BE2C (cell line): ENCODE results near the gene CDH10.

ENCODE experiments used
- DNase-seq: peaks from one replicate; pipeline ENCODE4 v3.0.0-alpha.2; 2020
- H3K27me3 ChIP-seq: fragments of 250-450 bp; sonication (Bioruptor Pico); 2 replicates; pipeline ENCODE4 v1.5.1; 2020; ENCODE audit warnings: mild to moderate bottlenecking
- H3K36me3 ChIP-seq: fragments of 250-450 bp; sonication (Bioruptor Pico); 2 replicates; pipeline ENCODE4 v1.5.1; 2020; ENCODE audit warnings: mild to moderate bottlenecking
- H3K4me1 ChIP-seq: fragments of 250-450 bp; sonication (Bioruptor Pico); 2 replicates; pipeline ENCODE4 v1.5.1; 2020
- H3K4me3 ChIP-seq: 2 replicates; pipeline ENCODE4 v1.5.1; 2011; ENCODE audit warnings: low read depth, low read length
- H3K9me3 ChIP-seq: fragments of 250-450 bp; sonication (Bioruptor Pico); 2 replicates; pipeline ENCODE4 v1.5.1; 2020
- TF ChIP-seq, protein P1 (sequence below): IDR thresholded peaks from 2 replicates; pipeline ENCODE4 v1.5.1; 2012; ENCODE audit warnings: mild to moderate bottlenecking, low read depth, low read length

The CDH10 gene

DNA sequence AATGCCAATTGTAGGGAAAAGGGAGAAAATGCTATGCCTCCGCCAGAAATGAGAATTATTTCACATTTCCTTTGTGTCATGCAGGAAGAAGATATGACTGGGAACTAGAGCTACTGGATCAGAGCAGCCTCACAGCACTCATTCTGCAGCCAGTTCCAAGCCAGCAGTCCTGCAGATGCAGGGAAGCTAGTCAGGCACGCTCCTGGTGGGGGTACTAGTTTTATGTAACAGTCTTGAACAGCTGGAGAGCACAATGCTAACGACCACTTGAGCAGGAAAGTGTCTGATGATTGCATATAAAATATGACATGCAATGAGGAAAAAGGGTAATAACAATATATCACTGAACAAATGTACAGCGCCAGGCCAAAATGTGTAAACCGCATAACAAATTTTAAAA, 21.7 kb downstream of the CDH10 start:
- peak; percentile 23 for DNase-seq
- Histone ChIP-seq H3K27me3 (no peaks in the 10 kb centered on the region), H3K4me1 (peaks cover 34% of the 10 kb centered on the region), H3K9me3 (no peaks in the 10 kb centered on the region), H3K36me3 (no peaks in the 10 kb centered on the region), H3K4me3 (no peak overlapping the region)
- TF ChIP-seq, protein P1, sequence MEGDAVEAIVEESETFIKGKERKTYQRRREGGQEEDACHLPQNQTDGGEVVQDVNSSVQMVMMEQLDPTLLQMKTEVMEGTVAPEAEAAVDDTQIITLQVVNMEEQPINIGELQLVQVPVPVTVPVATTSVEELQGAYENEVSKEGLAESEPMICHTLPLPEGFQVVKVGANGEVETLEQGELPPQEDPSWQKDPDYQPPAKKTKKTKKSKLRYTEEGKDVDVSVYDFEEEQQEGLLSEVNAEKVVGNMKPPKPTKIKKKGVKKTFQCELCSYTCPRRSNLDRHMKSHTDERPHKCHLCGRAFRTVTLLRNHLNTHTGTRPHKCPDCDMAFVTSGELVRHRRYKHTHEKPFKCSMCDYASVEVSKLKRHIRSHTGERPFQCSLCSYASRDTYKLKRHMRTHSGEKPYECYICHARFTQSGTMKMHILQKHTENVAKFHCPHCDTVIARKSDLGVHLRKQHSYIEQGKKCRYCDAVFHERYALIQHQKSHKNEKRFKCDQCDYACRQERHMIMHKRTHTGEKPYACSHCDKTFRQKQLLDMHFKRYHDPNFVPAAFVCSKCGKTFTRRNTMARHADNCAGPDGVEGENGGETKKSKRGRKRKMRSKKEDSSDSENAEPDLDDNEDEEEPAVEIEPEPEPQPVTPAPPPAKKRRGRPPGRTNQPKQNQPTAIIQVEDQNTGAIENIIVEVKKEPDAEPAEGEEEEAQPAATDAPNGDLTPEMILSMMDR: no peak

DNA sequence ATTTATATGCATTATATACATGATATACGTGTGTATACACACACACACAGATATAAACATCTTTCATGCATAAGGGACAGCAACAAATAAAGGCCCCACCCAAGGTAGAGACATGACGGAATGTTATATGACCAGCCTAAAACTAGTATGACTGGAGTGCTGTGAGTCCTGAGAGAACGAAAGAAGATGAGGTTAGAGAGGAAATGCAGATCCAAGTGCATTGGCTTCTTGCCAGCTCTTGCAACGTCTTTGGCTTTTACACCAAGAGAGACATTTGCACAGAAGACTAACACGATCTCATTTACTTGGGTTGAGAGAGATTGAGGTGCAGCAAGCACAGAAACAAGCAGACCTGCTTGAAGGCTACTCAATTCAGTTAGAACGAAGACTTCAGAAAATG, 23.0 kb downstream of the CDH10 start:
- H3K4me3 ChIP-seq: peak overlapping the region; percentile 15
- no peaks in the 10 kb centered on the region for H3K27me3 ChIP-seq
- no peaks in the 10 kb centered on the region for H3K9me3 ChIP-seq
- peaks cover 37% of the 10 kb centered on the region for H3K4me1 ChIP-seq
- TF ChIP-seq, protein P1: no peak
- peak; percentile 62 for DNase-seq
- H3K36me3 ChIP-seq: no peaks in the 10 kb centered on the region

DNA sequence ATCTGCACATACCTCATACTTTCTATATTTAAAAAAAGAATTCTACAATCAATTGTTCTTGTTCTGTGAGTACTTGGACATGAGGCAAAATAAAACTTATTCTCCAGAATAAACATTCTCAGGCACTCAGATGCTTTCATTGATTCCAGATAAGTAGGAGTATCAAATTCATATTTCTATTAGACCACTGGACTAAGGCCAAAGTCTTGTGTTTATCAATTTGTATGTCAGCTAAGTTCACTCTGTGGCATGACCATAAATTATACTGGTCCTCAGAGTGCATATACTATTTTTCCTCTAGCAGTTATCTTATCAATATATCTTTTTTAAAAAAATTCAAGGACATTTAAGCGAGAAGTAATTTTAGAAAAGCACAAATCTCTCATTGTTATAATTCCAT, 28.2 kb downstream of the CDH10 start:
- DNase-seq: no peak
- TF ChIP-seq, protein P1: no peak
- no peak overlapping the region for H3K4me3 ChIP-seq
- no peaks in the 10 kb centered on the region for H3K36me3 ChIP-seq
- peaks cover 24% of the 10 kb centered on the region for H3K4me1 ChIP-seq
- H3K9me3 ChIP-seq: no peaks in the 10 kb centered on the region
- no peaks in the 10 kb centered on the region for H3K27me3 ChIP-seq

DNA sequence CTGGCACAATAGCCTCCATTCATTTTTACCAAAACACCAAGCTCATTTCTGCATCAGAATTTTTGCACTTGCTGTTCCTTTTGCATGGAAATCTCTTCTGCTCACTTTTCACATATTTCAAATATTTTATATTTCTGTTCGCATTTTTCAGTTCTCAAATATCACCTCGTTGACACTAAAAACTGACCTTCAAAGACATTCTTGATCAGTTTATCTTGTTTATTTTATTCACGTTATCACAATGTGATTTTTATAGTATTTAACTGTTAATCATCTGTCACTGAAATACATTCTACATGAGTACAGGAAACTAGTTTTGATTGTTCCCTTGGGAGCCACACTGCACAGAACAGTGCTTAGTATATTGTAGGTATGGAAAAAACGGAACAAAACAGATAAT, 29.6 kb downstream of the CDH10 start:
- H3K4me1 ChIP-seq: peaks cover 15% of the 10 kb centered on the region
- H3K9me3 ChIP-seq: no peaks in the 10 kb centered on the region
- no peaks in the 10 kb centered on the region for H3K36me3 ChIP-seq
- TF ChIP-seq, protein P1: no peak
- no peaks in the 10 kb centered on the region for H3K27me3 ChIP-seq
- DNase-seq: no peak
- no peak overlapping the region for H3K4me3 ChIP-seq

DNA sequence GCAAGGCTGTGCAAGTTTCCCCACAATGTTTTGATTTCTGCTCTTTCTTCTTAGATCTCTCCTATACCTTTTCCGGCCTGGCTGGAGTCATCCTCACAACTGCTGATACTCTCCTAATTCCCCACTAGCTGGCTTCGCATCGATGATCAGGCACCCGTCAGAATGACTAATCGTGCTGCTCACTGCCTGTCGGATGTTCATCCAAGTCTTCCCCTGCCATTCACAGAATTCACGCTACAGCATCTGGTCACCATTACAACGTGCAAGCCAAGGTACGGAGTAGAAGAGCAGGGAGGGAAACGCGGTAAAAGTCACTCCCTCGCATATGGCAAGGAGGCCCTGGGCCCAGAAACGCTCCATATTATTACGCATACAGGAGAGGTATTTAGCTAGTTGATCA, 35.1 kb downstream of the CDH10 start:
- no peaks in the 10 kb centered on the region for H3K27me3 ChIP-seq
- peaks cover 21% of the 10 kb centered on the region for H3K4me1 ChIP-seq
- TF ChIP-seq, protein P1: no peak
- DNase-seq: peak; percentile 28
- H3K4me3 ChIP-seq: no peak overlapping the region
- peaks cover 6% of the 10 kb centered on the region for H3K9me3 ChIP-seq
- H3K36me3 ChIP-seq: no peaks in the 10 kb centered on the region

DNA sequence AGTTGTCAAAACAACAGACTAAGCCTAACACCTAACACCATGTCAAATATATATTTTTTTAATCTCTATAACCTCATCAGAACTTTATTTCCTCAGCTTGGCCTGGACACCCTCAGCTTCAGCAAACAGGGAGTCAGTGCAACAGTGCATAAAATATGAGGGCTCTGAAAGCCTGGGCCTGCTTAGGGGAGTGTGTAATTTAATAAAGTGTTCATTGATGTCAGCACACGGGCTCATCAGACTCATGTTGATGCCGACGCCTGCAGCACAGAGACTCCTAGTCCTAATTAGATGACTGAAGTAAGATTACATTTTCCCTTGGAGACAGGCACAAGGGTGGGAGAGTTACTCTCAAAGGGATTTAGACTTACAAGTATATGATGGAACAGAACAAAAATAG, 37.8 kb downstream of the CDH10 start:
- Histone ChIP-seq H3K27me3 (no peaks in the 10 kb centered on the region), H3K9me3 (peaks cover 6% of the 10 kb centered on the region), H3K4me1 (peaks cover 32% of the 10 kb centered on the region), H3K36me3 (no peaks in the 10 kb centered on the region), H3K4me3 (peak overlapping the region; percentile 15; the same call in 1 of the 2 replicates)
- DNase-seq: peak; percentile 79
- TF ChIP-seq, protein P1: no peak
